GM19438 (cell line): ENCODE data around the gene SLC24A3.

Experiments used
- ATAC-seq: cut with Tn5 transposase; IDR thresholded peaks from one replicate; pipeline ENCODE4 v1.9.1; 2021; ENCODE audit warnings: low read depth; ENCODE audit not compliant: unreplicated experiment

The SLC24A3 gene

DNA sequence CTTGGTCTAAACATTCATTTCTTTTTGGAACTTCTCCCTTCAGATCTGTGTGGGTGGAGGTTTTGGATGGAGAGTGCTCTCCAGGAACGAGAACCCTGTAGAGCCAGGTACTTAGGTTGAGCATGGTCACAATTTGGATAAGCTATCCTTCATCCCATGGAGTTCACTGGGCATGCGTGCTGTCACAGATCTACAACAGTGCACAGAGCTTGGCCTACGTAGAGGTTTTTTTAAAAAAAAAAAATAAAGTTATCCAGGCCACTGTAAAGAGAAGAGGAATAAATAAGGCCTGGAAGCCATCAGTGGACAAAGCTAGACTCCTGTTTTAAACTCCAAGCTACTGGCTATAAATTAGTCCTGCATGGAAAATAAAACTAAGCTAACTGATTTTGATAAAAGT lies 165.6 kb downstream of the SLC24A3 start:
- no peak for ATAC-seq

GRCh38 chr20:19380211-19380610 lies 167.8 kb downstream of the SLC24A3 start:
- ATAC-seq = no peak

- no peak for ATAC-seq
Observed at GRCh38 chr20:19381947-19382346, 169.5 kb downstream of the SLC24A3 start.

GRCh38 chr20:19382386-19383340 lies 170.2 kb downstream of the SLC24A3 start:
- ATAC-seq = no peak

- ATAC-seq = no peak
Observed at GRCh38 chr20:19384940-19385339, 172.5 kb downstream of the SLC24A3 start.

GRCh38 chr20:19387251-19387650 lies 174.8 kb downstream of the SLC24A3 start:
- no peak for ATAC-seq

- no peak for ATAC-seq
Observed at GRCh38 chr20:19392344-19393130, 180.1 kb downstream of the SLC24A3 start.

DNA sequence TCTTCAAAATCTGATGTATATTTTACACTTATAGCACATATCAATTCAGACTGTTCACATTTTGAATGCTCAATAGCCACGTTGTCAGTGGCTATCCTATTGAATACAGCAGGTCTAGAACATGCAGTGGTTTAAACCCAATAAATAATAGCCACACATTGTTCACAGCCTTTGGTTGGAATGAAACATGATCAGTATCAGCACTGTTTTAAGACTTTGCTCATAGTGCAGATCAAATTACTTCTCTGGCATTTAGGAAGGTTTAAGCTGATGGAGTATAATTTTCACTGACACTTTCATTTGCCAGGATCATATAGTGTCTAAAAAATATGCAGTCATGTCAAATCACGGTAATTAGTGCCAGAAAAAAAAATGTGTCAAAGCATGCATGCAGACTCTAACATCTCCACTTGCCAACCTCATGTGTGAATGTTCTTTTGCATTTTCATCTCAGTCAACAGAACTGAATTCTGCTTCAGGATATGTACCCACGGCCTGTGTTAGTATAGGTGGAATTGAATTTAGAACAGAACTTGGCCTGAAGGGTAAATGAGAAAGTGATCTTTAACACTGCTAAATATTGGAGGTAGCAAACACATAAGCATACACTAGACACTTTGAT lies 184.1 kb downstream of the SLC24A3 start:
- ATAC-seq = no peak

GRCh38 chr20:19397226-19397625 lies 184.8 kb downstream of the SLC24A3 start:
- no peak for ATAC-seq

DNA sequence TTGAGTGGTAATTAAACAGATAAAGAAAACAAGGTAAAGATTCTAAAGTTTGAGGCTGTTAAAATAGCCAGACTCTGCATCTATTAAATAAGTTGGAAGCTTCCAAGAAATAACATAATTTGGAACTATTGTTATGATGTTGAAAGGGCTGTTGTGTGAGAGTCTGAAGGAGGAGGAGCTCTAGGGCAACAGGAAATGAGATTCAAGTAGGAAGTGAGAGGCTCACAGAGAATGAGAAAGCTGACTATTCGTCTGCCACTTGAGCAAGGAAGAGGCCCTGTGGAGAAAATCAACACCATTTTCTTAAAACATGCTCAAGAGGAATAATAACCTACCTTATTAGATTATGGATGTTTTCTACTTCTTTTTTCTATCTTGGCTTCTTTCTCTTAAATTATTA lies 185.2 kb downstream of the SLC24A3 start:
- ATAC-seq = no peak

DNA sequence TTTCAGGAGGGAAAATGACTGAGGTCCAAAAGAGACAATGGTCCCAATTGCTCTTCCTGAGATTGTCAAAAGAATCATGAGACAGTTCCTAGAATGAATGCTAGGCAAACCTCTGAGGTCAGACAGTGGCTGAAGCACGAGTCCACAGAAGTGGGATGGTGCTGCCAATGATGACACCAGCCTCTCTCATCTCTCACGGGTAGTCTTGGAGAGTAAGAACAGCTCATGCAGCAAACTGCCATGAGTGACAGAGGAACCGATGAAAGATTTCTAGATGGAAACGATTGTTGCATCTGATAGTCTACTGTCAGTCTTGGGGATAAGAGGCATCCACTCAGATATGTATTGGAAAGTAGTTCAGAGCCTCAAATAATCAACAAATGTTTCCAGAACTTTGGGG lies 188.7 kb downstream of the SLC24A3 start:
- no peak for ATAC-seq

- no peak for ATAC-seq
Observed at GRCh38 chr20:19403549-19403948, 191.1 kb downstream of the SLC24A3 start.

DNA sequence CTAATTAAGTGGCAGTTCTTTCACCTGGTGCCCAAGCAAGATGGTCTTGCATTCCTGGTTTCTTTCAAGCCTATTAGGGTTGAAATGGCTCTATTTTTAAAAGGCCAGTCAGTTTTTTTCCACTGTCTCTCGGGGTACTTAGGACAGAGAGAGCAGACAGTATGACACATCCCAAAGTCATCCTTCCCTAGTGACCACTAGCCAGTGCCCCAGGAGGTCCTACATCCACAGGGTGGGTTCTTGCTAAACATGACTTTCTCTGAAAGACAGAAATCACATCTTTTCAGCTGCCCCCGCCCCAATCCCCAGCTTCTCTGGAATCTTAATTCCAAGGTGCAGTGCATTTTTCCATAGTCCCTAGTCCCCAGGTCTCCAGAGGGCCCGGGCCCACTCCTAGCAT lies 192.4 kb downstream of the SLC24A3 start:
- ATAC-seq = no peak

DNA sequence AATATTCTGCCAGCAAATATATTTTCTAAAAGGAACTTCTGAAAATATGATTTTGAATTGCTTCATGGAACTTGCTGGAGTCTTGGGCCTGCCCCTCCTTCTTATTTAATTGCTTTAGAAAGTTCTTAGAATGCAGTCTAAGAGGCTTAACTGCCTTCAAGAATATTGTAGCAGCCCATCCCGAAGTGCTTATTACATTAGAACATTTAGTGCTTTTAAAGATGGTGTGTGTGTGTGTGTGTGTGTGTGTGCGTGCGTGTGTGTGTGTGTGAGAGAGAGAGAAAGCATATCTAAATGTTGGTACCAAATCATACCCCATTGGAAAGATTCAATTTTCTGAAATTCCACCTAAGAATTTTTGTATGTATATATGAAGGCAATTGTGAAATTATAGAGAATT lies 193.5 kb downstream of the SLC24A3 start:
- no peak for ATAC-seq

DNA sequence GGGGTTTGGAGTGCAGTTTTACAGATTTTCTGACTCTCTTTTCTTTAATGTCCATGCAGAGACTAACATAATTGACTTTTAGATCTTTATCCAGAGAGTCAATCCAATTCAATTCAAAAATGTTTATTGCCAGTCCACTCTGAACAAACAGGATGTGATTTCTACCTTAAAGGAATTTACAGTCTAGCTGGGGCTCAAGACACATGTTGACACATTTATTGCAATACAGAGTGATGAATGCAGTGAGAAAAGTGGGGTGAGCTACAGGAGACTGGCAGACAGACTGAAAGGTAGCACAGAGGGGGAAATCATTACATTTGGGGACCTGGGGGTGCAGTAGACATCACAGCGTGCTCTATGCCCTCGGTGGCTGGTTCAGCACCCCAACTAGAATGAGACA lies 193.9 kb downstream of the SLC24A3 start:
- no peak for ATAC-seq

GRCh38 chr20:19407196-19407595 lies 194.8 kb downstream of the SLC24A3 start:
- ATAC-seq = no peak

DNA sequence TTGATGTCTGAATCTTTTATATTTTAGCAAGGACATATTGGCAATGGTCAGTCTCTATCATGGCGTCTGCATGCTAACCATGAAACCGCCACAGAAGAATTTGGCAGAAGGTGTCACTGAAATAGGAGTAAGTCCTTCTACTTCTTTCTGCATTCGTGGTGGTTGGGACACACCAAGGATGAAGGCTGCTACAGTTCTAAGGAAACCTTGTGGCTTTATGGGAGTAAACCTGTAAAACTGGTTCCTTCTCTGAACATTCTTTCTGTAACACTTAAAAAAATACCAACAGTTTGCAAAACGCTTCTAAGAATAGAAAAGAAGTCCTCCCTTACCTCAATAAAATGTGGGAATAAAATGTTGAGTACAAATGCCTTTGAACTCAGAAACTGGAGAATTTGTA lies 195.3 kb downstream of the SLC24A3 start:
- ATAC-seq = no peak

DNA sequence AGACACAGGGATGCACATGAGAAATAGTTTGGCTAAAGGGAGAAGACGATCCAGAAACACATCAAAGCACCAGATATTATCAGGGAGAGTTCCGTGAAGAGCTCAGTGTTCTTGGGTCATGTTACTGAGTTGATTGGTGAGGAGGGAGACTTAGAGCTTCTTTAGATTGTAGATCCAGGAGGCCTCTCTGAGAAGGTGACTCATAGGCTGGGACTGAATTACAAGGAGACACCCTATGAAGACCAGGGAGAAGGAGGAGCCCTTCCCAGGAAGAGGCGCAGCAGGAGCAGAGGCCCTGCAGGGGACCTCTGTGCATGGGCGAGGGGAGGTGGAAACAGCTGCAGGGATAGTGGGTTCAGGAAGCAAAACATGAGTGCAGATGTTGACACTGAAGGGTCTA lies 196.5 kb downstream of the SLC24A3 start:
- ATAC-seq = no peak

GRCh38 chr20:19411811-19412210 lies 199.4 kb downstream of the SLC24A3 start:
- no peak for ATAC-seq

GRCh38 chr20:19412254-19412653 lies 199.8 kb downstream of the SLC24A3 start:
- ATAC-seq = no peak

DNA sequence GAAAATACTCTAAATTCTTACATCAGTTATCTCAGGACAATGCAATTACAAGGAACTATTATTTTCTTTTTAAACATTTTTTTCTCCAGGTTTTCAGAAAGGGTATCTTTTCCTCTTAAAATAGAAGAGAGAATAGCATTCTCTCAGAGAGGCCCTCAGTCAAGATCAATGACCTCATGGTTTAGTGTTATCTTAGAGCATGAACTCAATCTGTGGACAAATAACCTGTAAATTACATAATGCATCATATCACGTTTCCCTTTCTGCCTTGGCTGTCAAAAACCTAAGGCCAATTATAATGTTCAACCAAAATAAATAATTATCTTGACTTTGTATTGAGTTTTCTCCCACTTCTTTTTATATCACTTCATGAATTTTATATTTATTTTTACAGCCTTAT lies 202.2 kb downstream of the SLC24A3 start:
- ATAC-seq = no peak
